GM19240 (cell line): Measurements from ENCODE around the gene ADAM10.

ENCODE experiments used
- DNase-seq: peaks from one replicate; pipeline ENCODE4 v3.0.0; 2011; ENCODE audit warnings: low spot score; ENCODE audit not compliant: insufficient read length

ADAM10 gene

DNA sequence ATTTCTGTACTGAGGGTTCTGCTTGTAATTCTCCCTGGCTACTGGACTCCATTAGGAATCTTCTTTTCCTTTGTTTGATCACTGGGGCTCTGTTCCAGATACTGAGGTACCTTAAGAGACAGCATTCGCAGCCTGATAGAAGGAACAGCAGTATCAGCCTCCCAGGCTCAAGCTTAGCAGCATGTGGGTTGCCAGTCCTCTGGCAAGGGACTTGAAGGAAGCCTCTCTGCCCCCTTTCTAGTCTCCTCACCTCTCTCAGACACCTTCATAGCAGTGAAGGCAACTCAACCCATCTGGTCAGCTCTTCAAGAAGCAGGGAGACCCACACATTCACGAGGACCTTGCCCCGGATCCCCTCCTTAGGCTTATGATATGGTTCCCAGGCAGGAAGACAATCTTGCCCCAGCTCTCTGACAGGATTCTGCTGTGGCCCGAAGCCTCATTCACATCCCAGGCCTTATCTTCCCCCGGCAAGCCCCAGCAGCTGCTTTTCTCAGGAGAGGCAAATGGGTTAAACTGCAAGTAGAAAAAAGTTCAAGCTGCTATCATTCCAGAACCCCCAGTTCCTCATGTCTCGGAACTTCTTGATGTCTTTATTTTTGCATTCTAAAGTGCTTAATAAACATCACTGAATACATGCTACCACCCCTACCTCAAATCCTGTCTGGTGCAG is 164.6 kb downstream of the ADAM10 start:
- no peak for DNase-seq

DNA sequence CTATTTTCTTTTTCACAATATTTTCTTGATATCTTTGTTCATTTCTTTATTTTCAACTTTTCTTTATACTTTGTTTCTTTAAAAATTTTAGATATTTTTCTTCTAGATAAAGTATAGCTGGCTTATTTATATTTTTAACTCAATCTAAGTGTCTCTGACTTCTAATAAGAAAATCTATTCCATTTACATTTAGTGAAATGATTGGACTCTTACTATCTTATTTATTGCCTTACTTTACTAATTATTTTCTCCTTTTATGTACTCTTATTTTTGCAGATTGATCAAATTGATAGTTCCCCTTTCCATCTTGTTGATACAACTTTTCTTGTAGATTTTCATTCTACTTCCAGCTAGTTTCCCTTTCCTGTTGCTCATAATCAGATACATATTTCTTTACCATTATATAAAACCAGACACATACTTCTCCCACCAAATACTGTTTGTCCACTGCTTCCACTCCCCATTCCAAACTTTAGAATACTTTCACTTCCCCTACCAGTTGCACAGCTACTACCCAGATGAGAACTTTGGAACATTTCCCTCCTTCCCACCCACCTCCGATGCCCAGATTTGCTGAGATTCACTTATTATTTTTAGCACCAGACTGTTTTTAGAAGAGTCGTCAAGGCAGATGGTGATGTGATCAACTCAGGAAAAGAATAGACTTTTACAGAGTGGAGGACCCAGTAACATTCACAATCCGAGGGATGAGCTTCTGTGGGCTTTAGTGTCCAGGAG is 166.2 kb downstream of the ADAM10 start:
- DNase-seq = no peak

DNA sequence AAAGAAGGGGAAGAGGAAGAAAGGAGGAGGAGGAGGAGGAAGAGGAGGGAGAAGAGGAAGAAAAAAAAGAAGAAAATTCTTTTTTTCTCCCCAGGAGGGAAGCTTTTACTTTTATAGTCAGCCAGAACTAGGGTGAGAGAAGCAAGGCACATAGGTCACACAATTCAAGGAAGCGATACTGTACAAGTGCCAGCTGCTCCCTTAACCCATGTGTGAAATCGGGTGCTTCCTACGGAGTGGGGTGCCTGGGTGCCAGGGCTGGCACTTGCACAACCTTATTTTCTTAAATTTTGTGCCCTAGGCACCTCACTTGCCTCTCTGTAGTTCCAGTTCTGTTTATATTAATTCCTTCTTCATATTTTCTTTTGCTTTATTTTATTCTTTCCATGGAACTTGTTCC is 167.3 kb downstream of the ADAM10 start:
- DNase-seq = no peak

DNA sequence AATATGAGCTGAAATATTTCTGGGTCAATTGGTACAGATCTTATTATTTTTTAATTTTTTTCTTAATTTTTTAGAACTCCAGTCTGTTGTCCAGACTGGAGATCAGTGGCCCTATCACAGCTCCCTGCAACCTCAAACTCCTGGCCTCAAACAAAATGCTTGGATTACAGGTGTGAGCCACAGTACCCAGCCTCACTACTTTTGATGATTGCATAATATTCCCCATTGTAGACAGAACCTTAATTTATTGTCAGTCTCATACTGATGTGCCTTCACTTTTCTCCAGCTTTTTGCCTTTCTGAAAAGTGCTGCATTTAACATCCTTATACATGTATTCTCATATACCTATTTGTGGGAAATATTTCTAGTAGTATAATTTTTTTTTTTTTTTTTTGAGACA is 172.8 kb downstream of the ADAM10 start:
- DNase-seq = no peak

DNA sequence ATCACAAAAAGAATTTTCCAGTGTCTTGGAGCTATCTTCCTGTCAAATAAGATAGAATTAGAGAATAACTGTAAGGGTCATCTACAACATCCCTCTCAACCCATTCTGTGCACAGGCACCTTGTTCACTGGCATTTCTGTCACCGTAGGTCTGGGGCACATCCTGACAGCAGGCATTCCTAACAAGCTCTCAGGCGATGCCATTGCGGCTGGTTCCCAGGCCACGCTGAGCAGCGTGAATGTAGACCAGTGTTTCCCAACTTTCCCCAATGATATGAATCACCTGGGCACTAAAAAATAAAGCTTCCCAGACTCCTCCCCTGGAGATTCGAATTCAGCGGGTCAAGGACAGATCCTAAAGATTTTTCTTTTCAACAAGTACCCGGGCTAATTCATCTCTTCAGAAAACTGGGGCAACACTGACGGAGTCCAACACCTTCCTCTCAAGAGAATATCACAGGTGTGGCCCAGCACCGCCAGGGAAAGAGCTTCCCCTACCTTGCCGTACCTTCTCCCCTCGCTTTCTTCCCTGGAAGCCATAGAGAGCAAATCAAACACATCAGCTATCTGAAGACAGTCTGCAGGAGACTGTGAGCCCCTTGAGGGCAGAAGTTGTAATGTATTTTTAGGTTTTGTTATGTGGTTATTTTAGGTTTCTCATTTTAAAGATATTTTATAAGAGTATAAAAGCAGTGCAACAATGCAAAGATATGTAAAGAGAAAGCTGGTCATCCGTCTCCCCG is 174.3 kb downstream of the ADAM10 start:
- DNase-seq = no peak

DNA sequence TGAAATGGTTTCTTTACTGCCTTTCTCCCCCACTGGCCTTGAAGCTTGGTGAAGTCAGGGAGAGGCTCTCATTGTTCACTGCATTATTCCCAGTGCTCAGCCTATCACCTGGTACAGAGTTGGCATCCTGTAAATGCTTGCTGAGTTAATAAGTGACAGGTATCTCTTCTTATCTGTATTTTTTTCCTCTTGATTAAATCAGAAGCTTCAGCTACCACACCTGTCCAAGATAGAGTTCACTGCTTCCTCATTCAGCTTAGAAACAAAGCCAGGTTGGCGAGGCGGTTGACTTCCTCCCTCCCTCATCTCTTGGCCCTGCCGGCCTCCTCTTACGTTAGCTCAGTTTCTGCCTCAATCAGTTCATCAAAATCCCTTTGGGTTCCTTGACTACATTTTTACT is 174.9 kb downstream of the ADAM10 start:
- DNase-seq = no peak

DNA sequence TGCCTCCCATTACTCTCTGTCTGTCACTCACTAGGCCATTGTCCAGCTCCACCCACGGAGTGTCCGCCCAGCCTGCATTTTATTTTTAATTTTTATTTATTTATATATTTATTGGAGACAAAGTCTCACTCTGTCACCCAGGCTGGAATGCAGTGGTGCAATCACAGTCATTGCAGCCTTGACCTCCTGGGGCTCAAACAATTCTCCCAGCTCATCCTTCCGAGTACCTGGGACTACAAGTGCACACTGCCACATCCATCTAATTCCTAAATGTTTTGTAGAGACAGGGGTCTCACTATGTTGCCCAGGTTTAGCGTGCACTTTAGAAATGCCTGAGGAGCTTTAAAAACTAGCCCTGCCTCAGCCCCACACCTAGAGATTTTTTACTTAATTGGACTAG is 176.2 kb downstream of the ADAM10 start:
- DNase-seq = no peak

DNA sequence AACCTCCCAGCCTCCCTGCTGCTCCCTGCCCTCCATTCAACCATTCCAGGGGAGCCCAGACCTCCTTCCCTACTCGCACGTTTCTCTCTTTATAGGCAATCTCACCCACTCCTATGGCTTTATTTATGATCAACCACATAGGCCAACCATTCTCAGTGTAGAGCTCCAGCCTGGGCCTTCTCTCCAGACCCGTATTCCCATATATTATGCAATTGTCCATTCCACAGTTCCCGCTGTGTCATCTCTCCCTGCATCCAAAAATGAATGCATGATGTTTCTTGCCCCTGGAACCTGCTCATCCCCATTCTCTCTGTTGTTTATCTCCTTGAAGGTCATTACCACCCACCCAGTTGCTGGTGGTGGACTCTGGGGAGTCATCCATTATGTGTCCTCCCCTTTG is 177.0 kb downstream of the ADAM10 start:
- no peak for DNase-seq

DNA sequence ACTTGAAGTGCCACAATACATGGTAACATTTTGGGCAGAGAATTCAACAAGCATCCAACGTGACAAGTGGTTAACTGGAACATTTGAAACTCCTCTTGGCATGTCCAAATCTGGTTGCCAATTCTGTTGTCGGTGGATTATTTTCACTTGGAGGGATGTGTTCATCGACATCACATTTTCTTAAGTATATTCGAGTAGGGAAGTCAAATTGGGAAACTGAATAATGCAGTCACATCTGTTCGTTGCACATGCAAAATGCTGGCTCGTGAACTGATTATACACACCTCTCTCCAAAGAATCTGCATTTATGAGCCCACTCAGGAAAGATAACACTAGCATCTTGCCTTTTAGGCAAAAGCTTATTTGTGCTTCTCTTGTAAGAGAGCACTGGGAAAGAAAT is 178.0 kb downstream of the ADAM10 start:
- DNase-seq = no peak

DNA sequence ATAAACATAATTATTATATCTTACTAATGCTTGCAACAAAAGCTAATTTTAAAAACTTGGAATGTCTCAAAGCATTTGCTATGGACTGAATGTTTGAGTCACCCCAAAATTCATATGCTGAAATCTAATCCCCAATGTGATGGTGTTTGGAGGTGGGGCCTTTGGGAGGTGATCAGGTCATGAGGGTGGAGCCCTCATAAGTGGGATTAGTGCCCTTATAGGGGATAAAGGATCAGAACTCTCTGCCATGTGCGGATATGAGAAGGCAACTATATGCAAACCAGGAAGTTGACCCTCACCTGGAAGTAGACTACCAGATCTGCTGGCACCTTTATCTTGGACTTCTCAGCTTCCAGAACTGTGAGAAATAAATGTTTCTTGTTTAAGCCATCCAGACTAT is 180.1 kb downstream of the ADAM10 start:
- no peak for DNase-seq

DNA sequence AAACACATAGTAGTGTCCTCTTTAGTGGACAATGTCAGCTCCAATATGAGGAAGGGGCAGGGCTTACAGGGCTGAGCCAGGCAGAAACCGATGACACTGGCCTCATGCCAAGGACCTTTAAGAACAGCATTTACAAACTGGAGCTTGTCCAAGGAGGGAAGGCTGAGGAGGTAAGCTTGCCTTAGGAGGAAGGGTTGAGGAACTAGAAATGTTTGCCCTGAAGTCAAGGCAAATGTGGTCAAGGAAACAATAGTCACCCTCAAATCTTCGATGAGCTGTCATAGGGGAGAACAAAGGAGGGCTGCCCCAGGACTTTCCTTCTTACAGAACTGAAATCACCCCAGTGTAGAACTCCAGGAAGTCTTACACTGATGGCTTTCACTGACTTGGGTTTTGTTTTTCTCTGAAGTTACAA is 181.3 kb downstream of the ADAM10 start:
- DNase-seq = no peak

DNA sequence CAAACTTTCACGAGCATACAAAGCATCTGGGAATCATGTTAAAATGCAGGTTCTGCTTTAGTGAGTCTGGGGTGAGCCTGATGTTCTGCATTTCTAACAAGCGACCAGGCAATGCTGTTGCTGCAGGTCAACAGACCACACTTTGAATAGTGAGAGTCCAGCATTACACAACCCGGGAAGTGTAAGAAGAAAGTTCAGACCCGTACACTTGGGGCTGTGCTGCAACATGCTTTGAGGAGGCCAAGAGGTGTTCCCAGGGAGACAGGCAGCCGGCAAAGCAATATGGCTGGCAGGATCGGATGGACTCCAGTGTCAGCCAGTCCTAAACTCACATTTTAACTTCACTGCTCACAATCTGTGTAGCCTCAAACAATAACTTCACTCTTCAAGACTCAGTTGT is 183.5 kb downstream of the ADAM10 start:
- DNase-seq = no peak

DNA sequence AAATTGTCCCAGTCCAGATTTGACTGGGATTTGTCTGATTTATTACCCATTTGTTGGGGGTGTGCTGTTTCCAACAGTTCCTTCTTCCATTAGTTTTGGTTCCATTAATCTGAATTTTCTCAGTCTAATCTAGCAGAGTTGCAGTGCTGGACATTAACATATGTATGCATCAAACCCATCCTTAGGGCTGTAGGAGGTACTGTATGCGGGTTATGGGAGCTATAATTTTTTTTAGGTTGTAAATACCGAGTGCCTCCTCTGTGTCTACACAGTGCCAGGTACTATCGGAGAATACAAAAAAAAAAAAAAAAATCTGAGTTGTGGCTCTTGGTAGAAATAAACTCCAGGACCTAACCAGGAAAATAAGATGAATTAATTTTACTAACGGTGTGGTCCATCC is 183.9 kb downstream of the ADAM10 start:
- no peak for DNase-seq

DNA sequence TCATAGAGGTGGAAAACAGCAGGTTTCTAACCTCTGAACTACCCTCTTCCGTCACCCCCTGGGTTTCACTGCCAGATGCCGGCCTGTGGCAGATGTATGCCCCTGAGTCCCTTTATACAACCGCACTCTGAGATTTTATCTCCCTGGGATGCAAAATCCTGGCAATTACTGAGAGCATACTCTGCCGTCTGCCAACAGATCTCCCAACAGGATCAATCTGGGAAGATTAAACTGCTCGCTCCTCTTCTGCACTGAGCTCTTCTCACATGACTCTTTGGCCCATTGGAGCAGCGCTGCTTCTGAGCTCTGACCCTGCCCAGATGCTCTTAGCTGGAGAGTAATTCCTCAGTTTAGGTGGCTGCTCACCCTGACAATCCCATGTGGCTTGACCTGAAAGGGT is 184.5 kb downstream of the ADAM10 start:
- no peak for DNase-seq

DNA sequence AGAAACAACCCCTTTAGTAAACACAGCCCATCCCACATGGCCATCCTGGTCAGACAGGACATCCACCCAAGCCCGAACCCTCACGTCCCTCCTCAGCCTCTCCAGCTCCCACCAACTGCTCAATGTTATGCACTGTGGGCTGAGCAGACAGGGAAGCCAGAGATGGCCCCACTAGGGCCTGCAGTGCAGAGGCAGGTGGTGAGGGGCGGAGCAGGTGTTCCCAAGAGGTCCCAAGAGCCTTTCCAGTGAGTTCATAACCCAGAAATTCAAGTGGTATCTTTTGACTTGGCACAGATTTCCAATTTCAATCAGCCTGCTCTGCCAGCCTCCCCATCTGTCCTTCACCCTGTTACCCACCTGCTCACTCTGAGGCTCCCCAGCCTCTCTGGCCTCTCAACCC is 187.4 kb downstream of the ADAM10 start:
- DNase-seq = no peak

DNA sequence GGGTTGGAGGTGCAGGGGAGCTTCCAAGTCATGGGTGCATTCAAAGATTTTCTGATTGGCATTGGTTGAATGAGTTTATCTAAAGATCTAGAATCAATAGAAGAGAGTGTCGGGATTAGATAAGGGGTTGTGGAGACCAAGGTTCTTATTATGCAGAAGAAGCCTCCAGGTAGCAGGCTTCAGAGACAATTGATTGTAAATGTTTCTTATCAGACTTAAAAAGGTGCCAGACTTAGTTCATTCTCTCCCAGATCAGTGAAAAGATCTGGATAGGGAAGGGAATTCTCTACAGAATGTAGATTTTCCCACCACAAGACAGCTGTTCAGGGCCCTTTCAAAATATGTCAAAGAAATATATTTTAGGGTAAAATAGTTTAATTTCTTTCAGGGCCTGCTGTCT is 188.2 kb downstream of the ADAM10 start:
- DNase-seq = no peak

DNA sequence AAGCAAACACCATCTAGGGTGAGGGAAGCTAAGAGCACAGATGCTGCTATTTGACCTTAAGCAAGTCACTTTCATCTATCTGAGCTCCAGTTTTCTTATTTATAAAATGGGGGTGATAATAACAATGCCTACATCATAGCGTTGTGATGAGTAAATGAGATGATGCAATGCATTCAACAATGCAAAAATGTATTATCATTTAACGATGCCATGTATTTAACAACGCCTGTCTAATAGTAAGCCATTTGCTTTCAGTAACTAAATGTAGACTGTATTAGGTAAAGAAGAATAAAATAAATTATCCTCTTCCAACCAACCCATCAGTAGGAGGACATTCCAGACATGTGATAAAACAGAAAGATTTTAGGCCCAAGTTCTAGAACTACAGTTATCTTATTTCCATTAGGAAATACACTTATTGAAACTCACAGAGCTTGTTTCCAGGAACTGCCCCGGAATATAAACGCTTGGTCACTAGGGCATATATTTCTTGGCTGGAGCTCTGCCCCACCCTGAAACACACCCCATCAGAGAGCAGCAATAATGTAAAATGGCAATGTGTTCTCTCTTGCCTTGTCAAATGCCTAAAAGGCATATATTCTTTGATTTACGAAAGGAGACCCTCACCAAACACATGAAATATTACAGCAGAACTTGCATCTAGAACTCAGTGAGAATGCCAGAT is 189.5 kb downstream of the ADAM10 start:
- DNase-seq = no peak

DNA sequence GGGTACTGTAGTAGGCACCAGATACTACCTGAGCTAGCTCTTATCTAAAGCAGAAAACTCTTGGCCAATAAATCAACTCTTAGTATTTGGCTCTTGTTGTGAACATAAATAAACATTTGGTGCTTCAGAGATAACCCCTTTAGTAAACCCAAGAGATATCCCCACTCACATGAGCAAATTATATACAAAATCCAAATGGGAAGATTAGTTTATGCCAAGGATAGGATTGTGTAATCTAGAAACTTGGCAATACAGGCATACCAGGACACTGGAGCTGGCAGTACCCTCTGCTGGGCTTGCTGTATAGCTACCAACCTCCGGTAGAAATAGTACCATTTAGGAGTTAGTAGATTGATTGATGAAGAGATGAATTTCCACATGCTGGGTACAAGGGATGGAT is 190.7 kb downstream of the ADAM10 start:
- DNase-seq = no peak

DNA sequence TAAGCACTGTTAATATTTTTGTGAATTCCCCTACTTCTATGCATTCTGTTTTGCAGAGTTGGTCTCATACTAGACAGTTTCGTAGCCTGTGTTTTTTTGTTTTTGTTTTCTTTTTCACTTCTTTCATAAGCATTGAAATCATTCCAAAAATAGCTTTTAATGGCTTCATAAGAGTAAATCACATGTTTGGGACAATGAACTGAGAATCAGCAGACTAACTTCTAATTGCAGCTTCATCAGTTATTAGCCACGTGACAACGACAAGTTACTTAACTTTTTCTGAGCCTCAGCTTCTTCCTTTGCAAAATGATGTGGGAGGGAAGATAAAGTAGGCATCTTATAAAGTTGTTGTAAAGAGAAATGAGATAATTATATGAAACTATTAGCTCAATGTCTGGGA is 193.0 kb downstream of the ADAM10 start:
- no peak for DNase-seq

DNA sequence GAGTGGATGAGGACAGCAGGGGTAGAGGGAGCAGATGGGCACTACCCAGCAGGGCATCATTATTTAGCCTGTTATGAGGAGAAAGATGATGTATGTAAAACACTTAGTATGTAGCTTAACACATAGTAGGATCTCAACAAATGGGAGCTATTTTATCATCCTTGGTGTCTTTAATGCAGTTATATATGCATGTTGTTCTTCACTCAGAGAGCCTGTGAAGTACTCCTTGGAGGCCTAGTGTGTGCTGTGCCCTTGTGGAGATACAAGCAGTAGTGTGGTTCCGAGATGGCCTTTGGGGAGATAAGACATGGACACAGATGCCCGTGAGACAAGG is 193.5 kb downstream of the ADAM10 start:
- no peak for DNase-seq

DNA sequence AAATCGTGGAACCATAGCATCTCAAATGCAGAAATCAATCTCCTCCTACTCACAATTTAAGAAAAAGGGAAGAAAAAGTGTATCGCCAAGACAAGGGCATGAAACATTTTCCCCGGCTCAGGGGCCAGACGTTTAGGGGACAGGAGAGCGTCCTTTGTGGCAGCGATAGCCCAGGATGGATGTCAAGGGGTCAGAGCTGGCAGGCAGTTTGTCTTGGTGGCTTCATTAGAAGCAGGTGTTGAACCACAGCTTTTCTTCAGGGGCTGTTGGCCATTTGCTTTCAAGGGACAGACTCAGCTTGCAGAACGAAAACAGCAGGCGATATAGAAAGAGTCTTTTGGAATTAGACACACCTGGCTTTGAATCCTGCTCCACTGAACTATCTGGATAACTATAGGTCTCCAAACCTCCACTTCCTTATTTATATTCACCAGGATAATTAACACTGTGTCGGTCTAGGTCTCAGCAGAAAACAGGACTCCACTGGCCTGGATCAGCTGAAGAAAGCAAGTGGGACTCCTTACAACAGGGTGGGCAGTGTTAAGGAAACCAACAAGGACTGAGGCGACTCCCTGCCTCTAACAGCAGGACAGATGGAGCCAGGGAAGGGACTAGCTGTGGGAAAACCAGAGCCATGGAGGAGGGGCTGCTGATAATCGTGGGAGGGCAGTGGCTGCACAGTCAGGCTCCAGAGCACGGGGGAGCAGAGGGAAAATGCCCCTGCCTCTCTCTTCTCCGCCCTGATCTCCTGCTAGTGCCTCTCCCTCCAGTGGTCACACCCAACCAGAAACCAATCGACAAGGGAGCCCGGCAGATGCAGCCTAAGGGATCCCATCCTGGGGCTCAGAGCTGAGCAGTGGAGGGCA is 194.1 kb downstream of the ADAM10 start:
- no peak for DNase-seq
